Activated T-helper 2 cell treated with anti-CD3 and anti-CD28 coated beads, Interferon-gamma antibody, Interleukin-2, Interleukin-4, amounts not matched to agents 10 μg/mL and 5 μg/mL and 100 μg/mL, durations not matched to agents 14 hours and 24 hours and 36 hours (primary cell): ENCODE data around the gene C6orf62. TPM values are rescaled to one million over a fixed set of nuclear protein-coding genes. Genes with fewer than 3 reads are reported as not detected.
"Not testable (repeated sequence)": the region's sequence is repeated elsewhere in the genome, so short reads cannot be mapped to it uniquely, and the experiment has no call there.

Experiments
- DNase-seq: peaks from one replicate; pipeline ENCODE4 v3.0.0; 2021; ENCODE audit warnings: low spot score
- H3K27ac Mint-ChIP-seq: one replicate; pipeline ENCODE4 v1.8.0; 2021; ENCODE audit warnings: mixed read lengths
- H3K27me3 Mint-ChIP-seq: one replicate; pipeline ENCODE4 v1.8.0; 2021; ENCODE audit warnings: low read depth, mixed read lengths
- H3K36me3 Mint-ChIP-seq: one replicate; pipeline ENCODE4 v1.8.0; 2021; ENCODE audit warnings: low read depth, mixed read lengths
- H3K4me1 Mint-ChIP-seq: one replicate; pipeline ENCODE4 v1.8.0; 2021; ENCODE audit warnings: low read depth, mixed read lengths
- H3K4me3 Mint-ChIP-seq: one replicate; pipeline ENCODE4 v1.8.0; 2021; ENCODE audit warnings: low read depth, mild to moderate bottlenecking, moderate library complexity, mixed read lengths
- H3K9me3 Mint-ChIP-seq: one replicate; pipeline ENCODE4 v1.8.0; 2021; ENCODE audit warnings: mixed read lengths
- intact Hi-C: fragments of 100-400 bp; cut with micrococcal nuclease; formaldehyde crosslinking; loops from one replicate; pipeline ENCODE4 v1.15.1; 2023
- total RNA-seq: library from RNA; stranded (reverse); gene quantifications from 2 replicates; pipeline ENCODE4 v1.2.3, GENCODE V29; 2022

The C6orf62 gene
- total RNA-seq, result 117 and 122 TPM in 2 replicates

DNA sequence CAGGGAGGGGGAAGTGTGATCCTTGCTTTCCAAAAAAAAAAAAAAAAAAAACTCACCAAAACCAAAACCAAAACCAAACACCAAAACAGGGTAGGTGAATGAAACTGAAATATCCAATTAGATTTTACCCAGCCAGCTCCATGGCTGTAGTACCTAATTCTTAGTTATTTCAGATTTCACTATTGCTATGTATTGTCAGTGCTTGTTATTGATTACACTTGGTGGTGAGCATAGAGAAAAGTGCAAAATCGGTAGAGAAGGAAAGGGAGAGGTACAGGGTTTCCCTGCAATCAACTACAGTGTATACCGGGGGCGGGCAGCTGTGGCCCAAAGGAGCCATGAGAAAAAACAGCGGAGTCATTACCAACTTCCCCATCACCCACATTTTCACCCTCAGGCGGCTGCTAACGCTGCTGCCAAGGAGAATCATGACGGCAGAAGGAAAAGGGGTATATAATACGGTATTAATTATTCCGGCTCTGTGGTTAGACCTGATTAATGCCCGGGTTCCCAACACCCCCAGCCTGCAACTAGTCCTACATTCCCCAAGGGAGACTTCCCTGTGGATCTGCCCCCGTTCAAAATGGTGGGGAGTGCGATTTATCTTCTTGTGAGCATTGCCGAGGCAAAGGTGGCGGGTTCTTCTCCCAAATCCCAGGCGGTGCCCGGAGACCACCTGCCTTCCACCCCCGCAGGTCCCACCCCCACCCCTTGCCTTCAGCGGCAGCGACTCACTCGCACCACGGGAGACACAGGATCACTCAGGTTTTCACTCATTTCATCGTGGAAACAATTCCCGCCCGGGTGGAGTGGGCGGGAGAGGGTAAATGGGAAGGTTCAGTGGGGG, at the start of gene C6orf62:
Gene C6orf62 (minus strand): TSS at position 30 of the 847 bp plus-strand sequence. CDS start 486 bp downstream, outside the sequence.
- no peaks in the 10 kb centered on the region for H3K9me3 Mint-ChIP-seq
- peak within 1 kb of the TSS; percentile 100 for H3K27ac Mint-ChIP-seq
- no peaks in the 10 kb centered on the region for H3K27me3 Mint-ChIP-seq
- H3K4me1 Mint-ChIP-seq, result peaks cover 39% of the 10 kb centered on the region
- DNase-seq, result peak; percentile 50
- H3K4me3 Mint-ChIP-seq, result peak within 1 kb of the TSS; percentile 99
- intact Hi-C loops, result loop anchor here (2.0 to 10.0 kb wide), 3 partner anchors 47 to 1307 kb away; a partner anchor contains a TSS
- H3K36me3 Mint-ChIP-seq, result peaks cover 58% of the 10 kb centered on the region

DNA sequence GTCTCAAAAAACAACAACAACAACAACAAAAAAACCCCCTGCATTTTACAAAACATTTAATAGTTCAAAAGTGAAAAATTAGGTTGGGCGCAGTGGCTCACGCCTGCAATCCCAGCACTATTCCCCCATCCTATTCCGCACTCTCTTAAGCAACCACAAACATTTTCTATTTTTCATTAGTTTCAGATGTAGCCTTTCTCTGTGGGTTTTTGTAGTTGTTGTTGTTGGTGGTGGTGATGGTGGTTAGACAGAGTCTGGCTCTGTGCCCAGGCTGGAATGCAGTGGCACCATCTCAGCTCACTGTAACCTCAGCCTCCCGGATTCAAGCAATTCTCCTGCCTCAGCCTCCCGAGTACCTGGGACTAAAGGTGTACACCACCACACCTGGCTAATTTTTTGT, 49.4 kb upstream of the C6orf62 start:
- intact Hi-C loops, result no loop called here
- Mint-ChIP-seq H3K4me1 (peaks cover 6% of the 10 kb centered on the region), H3K4me3 (no peak overlapping the region), H3K36me3 (no peaks in the 10 kb centered on the region), H3K27ac (no peak overlapping the region), H3K27me3 (no peaks in the 10 kb centered on the region), H3K9me3 (no peaks in the 10 kb centered on the region)
- no peak for DNase-seq

DNA sequence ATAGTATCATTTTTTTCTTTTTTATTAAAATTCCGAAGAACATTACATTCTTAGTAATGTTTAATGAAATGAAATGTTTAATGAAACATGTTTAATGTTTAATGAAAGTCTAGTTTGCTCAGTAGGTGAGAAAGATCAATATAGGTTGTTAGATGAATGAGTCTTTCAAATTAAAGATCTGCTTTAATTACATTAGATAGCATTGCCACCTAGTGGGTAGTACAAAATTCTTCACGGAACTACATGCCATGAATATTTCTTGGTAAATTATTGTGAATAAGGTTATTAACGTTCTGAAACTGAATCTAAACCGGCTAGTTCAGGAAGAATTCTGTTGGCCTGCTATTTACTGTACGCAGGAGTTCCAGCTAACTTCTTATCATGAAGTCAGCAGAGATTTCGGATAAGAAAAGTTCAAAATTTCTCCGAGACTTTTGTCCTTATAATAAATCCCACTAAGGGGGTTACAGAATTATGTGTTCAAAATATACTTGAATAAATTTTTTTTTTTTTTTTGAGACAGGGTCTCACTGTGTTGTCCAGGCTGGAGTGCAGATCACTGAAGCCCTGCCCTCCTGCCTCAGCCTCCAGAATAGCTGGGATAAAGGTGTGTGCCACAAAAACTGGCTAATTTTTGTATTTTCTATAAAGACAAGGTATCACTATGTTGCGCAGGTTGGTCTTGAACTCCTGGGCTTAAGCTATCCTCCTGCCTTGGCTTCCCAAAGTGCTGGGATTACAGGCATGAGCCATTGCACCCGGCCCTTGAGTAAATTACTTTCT, 47.9 kb upstream of the C6orf62 start:
- H3K9me3 Mint-ChIP-seq, result no peaks in the 10 kb centered on the region
- H3K36me3 Mint-ChIP-seq, result no peaks in the 10 kb centered on the region
- peaks cover 8% of the 10 kb centered on the region for H3K4me1 Mint-ChIP-seq
- no peak for DNase-seq
- H3K27ac Mint-ChIP-seq, result no peak overlapping the region
- H3K27me3 Mint-ChIP-seq, result no peaks in the 10 kb centered on the region
- H3K4me3 Mint-ChIP-seq, result no peak overlapping the region
- intact Hi-C loops, result loop anchor here (1.0 to 2.0 kb wide), 2 partner anchors 48 to 184 kb away; partner anchors contain the start of gene C6orf62

DNA sequence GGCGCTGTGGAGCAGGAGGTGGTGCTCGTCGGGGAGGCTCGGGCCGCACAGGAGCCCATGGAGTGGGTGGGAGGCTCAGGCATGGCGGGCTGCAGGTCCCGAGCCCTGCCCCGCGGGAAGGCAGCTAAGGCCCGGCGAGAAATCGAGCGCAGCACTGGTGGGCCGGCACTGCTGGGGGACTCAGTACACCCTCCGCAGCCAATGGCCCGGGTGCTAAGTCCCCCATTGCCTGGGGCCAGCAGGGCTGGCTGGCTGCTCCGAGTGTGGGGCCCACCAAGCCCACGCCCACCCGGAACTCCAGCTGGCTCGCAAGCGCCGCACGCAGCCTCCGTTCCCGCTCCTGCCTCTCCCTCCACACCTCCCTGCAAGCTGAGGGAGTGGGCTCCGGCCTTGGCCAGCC, 47.0 kb upstream of the C6orf62 start:
- peaks cover 11% of the 10 kb centered on the region for H3K4me1 Mint-ChIP-seq
- not testable (repeated sequence) for H3K4me3 Mint-ChIP-seq, H3K27ac Mint-ChIP-seq, H3K9me3 Mint-ChIP-seq, DNase-seq, H3K36me3 Mint-ChIP-seq, H3K27me3 Mint-ChIP-seq
- intact Hi-C loops, result loop anchor here (1.0 to 2.0 kb wide), 2 partner anchors 47 to 183 kb away; partner anchors contain the start of gene C6orf62

DNA sequence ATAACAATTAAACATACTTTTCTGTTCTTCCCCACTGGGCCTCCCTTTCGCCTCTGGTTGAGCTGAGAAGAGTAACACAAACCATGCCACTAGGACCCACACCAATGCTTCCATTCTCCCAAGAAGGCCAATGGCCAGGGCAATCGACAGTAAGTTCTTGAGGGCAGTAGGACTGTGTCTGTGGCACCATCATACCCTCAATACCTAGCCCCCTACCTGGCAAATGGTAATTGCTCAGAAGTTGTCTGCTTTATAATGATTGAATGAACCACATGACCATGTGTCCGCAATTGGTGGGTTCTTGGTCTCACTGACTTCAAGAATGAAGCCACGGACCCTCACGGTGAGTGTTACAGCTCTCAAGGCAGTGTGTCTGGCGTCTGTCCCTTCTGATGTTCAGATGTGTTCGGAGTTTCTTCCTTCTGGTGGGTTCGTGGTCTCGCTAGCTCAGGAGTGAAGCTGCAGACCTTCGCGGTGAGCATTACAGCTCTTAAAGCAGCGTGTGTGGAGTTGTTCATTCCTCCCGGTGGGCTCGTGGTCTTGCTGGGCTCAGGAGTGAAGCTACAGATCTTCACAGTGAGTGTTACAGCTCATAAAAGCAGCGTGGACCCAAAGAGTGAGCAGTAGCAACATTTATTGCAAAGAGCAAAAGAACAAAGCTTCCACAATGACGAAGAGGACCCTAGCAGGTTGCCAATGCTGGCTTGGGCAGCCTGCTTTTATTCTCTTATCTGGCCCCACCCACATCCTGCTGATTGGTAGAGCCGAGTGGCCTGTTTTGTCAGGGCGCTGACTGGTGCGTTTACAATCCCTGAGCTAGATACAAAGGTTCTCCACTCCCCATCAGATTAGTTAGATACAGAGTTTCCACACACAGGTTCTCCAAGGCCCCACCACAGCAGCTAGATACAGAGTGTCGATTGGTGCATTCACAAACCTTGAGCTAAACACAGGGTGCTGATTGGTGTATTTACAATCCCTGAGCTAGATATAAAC, 46.2 kb upstream of the C6orf62 start:
- H3K4me1 Mint-ChIP-seq, result peaks cover 11% of the 10 kb centered on the region
- H3K27ac Mint-ChIP-seq, DNase-seq, H3K27me3 Mint-ChIP-seq, H3K9me3 Mint-ChIP-seq, intact Hi-C loops, H3K4me3 Mint-ChIP-seq, H3K36me3 Mint-ChIP-seq: not testable (repeated sequence)

DNA sequence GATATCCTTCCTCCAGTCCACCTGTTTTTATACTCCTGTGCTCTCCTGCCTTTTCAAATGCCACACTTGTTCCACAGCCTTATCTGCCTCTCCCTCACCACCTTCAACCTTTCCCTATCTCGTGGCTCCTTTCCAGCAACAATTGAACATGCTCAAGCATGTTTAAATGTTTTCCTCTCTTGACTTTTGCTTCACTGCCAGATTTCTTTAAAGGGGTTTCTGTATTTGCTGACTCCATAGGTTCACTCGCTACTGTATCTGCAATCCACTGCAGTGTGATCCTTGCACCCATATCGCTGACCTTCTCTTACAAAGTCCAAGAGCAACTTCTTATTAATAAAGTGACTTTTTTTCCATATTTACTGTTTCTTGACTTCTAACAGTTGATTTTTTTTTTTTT, 44.6 kb upstream of the C6orf62 start:
- Mint-ChIP-seq H3K36me3 (no peaks in the 10 kb centered on the region), H3K27ac (no peak overlapping the region), H3K9me3 (no peaks in the 10 kb centered on the region), H3K4me3 (no peak overlapping the region), H3K4me1 (peaks cover 11% of the 10 kb centered on the region), H3K27me3 (no peaks in the 10 kb centered on the region)
- no peak for DNase-seq
- intact Hi-C loops, result no loop called here

DNA sequence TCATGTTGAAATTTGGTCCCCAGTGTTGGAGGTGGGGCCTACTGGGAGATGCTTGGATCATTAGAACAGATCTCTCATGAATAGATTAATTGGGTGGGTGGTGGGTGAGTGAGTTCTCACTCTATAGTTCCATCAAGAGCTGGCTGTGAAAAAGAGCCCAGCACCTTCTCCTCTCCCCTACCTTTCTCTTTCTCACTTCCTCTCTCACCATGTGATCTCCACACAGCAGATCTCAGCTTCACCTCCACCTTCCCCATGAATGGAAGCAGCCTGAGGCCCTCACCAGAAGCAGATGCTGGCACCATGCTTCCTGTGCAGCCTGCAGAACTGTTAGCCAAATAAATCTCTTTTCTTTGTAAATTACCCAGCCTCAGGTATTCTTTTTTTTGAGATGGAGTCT, 42.9 kb upstream of the C6orf62 start:
- H3K9me3 Mint-ChIP-seq, result no peaks in the 10 kb centered on the region
- DNase-seq, result no peak
- H3K36me3 Mint-ChIP-seq, result no peaks in the 10 kb centered on the region
- no peaks in the 10 kb centered on the region for H3K27me3 Mint-ChIP-seq
- H3K27ac Mint-ChIP-seq, result no peak overlapping the region
- no peak overlapping the region for H3K4me3 Mint-ChIP-seq
- intact Hi-C loops, result no loop called here
- peaks cover 11% of the 10 kb centered on the region for H3K4me1 Mint-ChIP-seq

DNA sequence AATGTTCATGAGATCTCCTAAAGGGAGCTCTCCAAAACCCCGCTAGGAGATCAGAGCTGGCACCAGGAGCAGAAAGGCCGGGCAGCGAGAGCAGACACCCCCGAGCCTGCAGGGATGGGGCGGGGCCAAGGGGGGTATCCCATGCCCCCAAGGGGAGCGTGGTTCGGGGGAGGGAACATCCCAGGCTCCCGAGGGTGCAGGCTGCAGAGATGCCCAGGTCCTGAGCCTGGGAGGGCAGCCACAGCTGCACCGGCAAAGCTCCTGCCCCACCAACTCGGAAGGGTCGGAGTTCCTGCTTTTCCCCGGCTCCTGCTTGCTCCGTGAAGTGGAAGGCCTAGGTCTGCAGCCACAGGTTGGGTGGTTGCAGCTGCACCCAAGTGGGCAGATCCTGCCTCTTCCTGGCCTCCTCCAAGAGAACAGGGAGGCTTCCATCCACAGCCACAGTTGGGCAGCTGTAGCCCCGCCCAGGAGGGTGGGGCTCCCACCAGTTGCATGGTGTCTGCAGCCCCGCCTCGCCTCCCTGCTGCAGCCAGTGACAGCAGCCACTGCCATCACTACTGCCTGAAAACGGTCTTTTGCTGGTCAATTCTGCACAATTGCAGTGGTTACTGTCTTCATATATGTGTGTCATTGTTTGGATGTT, 42.4 kb upstream of the C6orf62 start:
- intact Hi-C loops, result no loop called here
- H3K9me3 Mint-ChIP-seq, result no peaks in the 10 kb centered on the region
- H3K4me1 Mint-ChIP-seq, result peaks cover 8% of the 10 kb centered on the region
- no peak overlapping the region for H3K27ac Mint-ChIP-seq
- H3K27me3 Mint-ChIP-seq, result no peaks in the 10 kb centered on the region
- H3K4me3 Mint-ChIP-seq, result no peak overlapping the region
- DNase-seq, result no peak
- no peaks in the 10 kb centered on the region for H3K36me3 Mint-ChIP-seq

DNA sequence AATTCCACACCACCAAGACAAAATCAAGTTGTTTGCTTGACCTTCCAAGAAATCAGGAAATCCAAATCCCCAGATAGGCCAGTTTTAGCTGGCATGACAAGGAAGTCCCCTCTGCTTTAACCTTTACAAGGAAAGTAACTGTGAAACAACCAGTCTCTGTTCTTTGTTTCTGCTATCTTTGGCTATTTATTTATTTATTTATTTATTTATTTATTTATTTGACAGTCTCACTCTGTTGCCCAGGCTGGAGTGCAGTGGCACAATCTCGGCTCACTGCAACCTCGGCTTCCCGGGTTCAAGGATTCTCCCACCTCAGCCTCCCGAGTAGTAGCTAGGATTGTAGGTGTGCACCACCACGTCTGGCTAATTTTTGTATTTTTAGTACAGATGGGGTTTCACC, 41.3 kb upstream of the C6orf62 start:
- Mint-ChIP-seq H3K4me3 (no peak overlapping the region), H3K36me3 (no peaks in the 10 kb centered on the region), H3K27me3 (no peaks in the 10 kb centered on the region), H3K4me1 (peaks cover 7% of the 10 kb centered on the region), H3K27ac (no peak overlapping the region), H3K9me3 (no peaks in the 10 kb centered on the region)
- intact Hi-C loops, result no loop called here
- DNase-seq, result no peak

DNA sequence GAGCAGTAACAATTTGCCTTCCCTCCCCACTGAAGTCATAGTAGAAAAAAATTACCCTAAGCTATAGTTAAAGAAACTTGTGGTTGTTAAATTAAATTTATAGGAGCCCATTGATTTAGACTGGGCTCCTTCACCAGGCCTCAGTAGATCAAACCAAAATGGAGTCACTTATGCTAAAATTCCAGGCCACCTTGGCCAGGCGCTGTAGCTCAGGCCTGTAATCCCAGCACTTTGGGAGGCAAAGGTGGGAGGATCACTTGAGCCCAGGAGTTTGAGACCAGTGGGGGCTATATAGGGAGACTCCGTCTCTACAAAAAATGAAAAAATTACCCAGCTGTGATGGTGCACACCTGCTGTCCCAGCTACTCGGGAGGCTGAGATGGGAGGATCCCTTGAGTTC, 40.8 kb upstream of the C6orf62 start:
- Mint-ChIP-seq H3K27me3 (no peaks in the 10 kb centered on the region), H3K36me3 (no peaks in the 10 kb centered on the region), H3K9me3 (no peaks in the 10 kb centered on the region), H3K27ac (no peak overlapping the region), H3K4me1 (peaks cover 5% of the 10 kb centered on the region), H3K4me3 (no peak overlapping the region)
- intact Hi-C loops, result no loop called here
- no peak for DNase-seq

DNA sequence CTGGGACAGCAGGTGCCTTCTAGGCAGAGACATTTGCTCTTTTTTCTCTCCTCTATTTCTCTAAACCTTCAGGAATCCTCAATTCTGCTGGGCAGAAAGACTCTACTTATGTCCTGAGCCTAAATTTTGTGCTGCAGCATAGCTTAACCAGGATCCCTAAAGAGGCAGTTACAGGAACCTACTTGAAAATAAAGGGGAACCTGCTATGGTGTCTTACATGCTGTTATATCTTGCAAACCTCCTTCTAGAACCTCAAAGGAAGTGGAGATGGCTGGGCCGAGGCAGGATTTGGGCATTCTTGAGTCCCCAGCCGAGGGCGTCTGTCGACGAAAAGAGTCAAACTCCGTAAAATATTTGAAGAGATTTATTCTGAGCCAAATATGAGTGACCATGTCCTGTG, 38.7 kb upstream of the C6orf62 start:
- Mint-ChIP-seq H3K4me3 (no peak overlapping the region), H3K27me3 (no peaks in the 10 kb centered on the region), H3K4me1 (peaks cover 5% of the 10 kb centered on the region), H3K36me3 (no peaks in the 10 kb centered on the region), H3K9me3 (no peaks in the 10 kb centered on the region), H3K27ac (no peak overlapping the region)
- no peak for DNase-seq
- intact Hi-C loops, result no loop called here

DNA sequence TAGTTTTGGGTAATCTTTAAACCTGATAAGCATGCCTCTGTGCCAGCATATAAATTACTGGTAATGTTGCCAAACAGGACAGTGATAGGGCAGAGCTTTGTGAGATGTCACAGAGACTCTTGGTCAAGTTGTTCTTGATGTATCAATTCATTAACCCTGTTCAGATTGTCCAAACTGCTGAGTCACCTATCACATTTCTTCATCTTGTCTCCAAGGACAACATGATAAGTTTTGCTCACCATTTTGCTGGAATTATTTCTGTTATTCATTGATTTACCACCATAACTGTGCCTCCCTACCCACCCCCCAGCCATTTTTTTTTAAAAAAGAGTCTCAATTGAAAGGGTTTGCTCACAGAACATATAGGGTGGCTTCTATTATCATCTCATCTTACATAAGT, 36.3 kb upstream of the C6orf62 start:
- no peaks in the 10 kb centered on the region for H3K4me1 Mint-ChIP-seq
- no peaks in the 10 kb centered on the region for H3K9me3 Mint-ChIP-seq
- no peaks in the 10 kb centered on the region for H3K36me3 Mint-ChIP-seq
- no peak overlapping the region for H3K4me3 Mint-ChIP-seq
- intact Hi-C loops, result no loop called here
- DNase-seq, result no peak
- H3K27ac Mint-ChIP-seq, result no peak overlapping the region
- peaks cover 5% of the 10 kb centered on the region for H3K27me3 Mint-ChIP-seq
